Choroid plexus epithelial cell (primary cell): ENCODE data around the gene SLC22A5.

Source experiments
- DNase-seq: peaks from one replicate; pipeline ENCODE4 v3.0.0-alpha.2; 2010; ENCODE audit warnings: low read depth
- H3K4me3 ChIP-seq: 2 replicates; pipeline ENCODE4 v1.5.1; 2011; ENCODE audit warnings: low read depth, mild to moderate bottlenecking, control low read depth, low read length, moderate library complexity
- TF ChIP-seq, protein P1 (sequence below): conservative IDR thresholded peaks from 2 replicates; pipeline ENCODE4 v1.5.1; 2011; ENCODE audit warnings: low read depth, mild to moderate bottlenecking, control low read depth, inconsistent platforms, low read length, moderate library complexity

SLC22A5 gene

DNA sequence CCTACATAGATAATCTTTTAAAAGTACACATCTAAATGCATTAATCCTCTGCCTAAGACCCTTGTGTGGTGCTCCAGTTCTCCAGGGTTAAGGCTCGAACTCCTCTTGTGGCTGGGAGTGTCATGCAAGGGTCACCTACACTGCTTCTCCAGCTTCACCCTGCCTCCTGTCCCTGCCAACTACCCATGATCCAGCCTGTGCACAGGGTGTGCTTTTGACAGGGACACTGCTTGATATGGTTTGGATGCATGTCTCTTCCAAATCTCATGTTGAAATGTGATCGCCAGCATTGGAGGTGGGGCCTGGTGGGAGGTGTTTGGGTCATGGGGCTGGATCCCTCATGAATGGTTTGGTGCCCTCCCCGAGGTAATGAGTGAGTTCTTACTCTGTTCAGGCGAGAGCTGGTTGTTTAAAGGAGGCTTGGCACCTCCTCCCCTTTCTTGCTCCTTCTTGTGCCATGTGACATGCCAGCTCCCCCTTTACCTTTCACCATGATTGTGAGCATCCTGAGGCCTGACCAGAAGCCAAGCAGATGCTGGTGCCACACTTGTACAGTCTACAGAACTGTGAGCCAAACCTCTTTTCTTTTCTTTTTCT is 48.5 kb downstream of the SLC22A5 start:
- no peak for DNase-seq
- TF ChIP-seq, protein P1, sequence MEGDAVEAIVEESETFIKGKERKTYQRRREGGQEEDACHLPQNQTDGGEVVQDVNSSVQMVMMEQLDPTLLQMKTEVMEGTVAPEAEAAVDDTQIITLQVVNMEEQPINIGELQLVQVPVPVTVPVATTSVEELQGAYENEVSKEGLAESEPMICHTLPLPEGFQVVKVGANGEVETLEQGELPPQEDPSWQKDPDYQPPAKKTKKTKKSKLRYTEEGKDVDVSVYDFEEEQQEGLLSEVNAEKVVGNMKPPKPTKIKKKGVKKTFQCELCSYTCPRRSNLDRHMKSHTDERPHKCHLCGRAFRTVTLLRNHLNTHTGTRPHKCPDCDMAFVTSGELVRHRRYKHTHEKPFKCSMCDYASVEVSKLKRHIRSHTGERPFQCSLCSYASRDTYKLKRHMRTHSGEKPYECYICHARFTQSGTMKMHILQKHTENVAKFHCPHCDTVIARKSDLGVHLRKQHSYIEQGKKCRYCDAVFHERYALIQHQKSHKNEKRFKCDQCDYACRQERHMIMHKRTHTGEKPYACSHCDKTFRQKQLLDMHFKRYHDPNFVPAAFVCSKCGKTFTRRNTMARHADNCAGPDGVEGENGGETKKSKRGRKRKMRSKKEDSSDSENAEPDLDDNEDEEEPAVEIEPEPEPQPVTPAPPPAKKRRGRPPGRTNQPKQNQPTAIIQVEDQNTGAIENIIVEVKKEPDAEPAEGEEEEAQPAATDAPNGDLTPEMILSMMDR = no peak

DNA sequence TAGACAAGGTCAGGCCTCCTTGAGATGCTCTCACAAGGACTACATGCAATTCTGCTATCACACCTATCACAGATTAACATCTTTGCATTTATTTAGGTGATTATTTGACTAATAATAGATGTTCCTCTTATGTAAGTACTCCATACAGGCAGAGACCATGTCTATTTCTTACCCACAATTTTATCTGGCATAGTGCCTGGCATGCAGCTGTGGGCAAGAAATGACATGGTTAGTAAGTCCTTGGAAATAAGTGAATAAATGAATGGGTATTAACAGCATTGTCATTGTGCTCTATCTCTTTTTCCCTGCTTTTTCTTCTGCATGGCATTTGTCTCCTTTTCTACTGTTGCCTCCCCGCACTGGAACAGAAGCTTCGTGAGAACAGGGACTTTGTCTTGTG is 49.4 kb downstream of the SLC22A5 start:
- no peak for DNase-seq
- TF ChIP-seq, protein P1 = no peak
- H3K4me3 ChIP-seq = no peak overlapping the region

More for the DNA sequence above, 48.5 kb downstream of the SLC22A5 start:
- no peak overlapping the region for H3K4me3 ChIP-seq

DNA sequence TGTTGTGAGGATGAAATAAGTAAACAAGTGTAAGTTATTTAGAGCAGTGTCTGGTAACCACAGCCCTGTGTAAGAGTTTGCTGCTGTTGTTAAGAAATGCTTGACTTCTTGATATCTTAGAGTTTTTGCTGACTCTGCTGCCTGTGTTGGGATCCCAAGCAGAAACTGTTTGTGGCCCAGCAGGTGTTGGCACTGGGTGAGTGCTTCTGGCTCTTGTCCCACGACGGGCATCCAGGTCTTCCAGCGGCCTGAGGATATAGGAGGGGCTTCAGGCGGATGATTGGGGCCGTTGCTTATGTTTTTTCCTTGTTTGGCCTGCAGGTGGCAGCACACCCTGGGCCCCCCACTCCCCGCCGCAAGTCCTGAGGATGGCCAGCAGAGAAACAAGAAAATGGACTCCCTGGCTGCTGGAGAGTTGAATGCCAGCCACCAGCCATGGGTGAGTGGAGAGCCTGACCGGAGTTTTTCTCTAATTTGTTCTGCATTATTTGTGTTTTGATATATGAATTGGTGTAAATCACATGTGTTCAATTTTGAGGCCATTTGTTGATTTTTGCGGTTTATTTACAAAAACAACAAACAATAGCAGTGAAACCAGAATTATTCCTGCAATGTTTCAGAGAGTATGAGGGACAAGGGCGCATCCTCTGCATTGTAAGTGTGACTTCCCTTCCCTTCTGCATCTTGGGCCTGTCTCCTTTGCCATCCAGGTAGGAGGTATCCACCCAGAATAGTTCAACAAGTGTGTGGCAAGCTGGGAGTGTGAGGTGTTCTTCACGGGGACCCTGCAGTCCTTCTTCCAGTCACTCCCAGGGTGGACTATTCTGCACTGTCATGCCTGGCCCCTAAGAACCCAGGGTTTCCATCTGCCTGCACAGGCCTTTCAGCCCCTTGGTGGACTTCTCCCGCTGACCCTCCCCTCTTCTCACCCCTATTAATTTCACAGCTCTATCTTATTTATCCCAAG is 50.3 kb downstream of the SLC22A5 start:
- H3K4me3 ChIP-seq = no peak overlapping the region
- TF ChIP-seq, protein P1 = peak; percentile 88
- DNase-seq = peak; percentile 82

DNA sequence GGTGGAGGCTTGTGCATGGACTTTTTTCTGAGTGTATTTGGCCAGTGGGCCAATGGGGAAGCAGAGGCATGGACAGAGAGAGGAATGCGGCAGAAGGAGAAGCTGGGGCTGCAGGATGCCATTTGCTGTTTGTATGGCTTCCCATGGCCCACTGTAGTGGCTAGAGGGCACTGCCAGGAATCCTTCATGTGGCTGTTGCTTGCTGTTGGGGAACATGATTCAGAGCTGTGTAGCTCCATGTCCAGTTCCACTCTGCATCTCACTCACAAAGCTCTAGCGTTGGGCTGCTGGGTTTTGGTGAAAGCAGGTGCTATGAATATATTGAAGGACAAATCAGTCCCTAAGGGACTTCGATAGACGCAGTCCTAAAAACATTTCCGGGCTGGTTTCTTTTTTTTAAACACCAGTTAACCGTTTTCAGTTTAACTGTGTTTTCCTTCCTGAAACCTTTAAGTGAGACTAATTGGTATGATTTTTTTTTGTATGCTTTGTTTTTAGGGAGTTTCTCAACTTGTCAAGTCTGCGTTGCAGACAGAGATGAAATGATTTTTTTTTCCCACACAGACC is 51.3 kb downstream of the SLC22A5 start:
- no peak overlapping the region for H3K4me3 ChIP-seq
- no peak for DNase-seq
- TF ChIP-seq, protein P1 = no peak

DNA sequence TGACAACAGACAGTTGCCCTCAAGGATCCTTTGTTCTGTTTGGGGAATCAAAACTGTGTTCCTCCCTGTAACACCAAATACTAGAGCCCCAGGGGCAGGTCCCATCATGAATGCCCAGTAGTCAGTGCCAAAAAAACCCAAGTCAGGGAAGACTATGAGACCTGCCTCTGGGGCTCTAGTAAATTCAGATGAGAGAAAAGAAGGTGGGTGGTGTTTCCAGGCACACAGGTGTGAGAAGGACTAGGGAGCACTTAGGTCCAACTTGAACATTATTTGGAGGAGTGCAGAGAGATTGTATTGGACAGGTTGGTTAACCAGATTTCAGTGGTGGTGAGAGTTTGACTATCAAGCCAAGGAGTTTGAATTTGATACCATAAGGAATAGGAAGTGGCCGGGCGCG is 52.0 kb downstream of the SLC22A5 start:
- no peak for DNase-seq
- no peak overlapping the region for H3K4me3 ChIP-seq
- TF ChIP-seq, protein P1 = no peak

DNA sequence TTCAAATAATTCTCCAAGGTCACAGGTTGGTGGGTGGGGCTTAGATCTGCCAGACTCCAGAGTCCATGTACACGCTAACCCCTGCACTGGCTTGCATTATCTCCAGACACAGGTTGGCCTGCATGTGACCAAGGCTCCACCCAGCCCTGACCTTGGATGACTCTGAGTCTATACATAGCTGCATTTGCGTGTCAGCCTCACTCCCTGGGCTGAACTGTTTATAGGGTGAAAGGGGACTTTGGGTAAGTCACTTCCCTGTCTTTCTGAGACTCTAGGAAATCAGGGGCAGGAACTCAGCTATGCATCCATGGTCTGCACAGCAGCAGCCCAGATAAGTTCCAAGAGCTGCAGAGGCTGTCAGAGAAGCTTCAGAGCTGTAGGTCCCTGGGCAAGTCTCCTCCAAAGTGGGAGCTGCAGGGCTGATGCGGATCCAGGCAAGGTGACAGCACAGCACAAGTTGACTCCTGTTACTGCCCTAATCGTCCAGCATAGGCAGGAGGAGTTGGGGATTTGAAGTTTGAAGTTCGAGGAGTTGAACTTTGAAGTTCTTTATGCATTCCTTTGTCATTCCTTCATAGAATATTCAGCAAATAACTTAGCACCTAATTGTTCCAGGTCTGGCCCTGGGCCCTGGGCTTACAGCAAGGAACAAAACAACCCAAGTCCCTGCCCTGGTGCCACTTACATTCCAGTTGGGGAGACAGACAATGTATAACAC is 53.4 kb downstream of the SLC22A5 start:
- DNase-seq = peak; percentile 58
- TF ChIP-seq, protein P1 = no peak
- no peak overlapping the region for H3K4me3 ChIP-seq
